ENCODE data around the gene PCDHA12. TPM values are rescaled to one million over a fixed set of nuclear protein-coding genes. Genes with fewer than 3 reads are reported as not detected.

Gene PCDHA12
- total RNA-seq, 2 experiments from 2014 or later = not detected

- Mint-ChIP-seq H3K9me3 (peaks cover 6% of the 10 kb centered on the region), H3K27ac (no peak overlapping the region), H3K36me3 (ENCODE audit: low read depth) (peaks cover 1% of the 10 kb centered on the region), H3K4me1 (ENCODE audit: low read depth) (peaks cover 9% of the 10 kb centered on the region), H3K27me3 (peaks cover 42% of the 10 kb centered on the region), H3K4me3 (no peak overlapping the region)
- no peak for DNase-seq
- POLR2A ChIA-PET = no interaction called here
- intact Hi-C loops (cut with micrococcal nuclease) = no loop called here
- CTCF ChIA-PET = no interaction called here
- no peak for TF ChIP-seq CTCF (IDR thresholded peaks at IDR 0.05)
- ATAC-seq = no peak
Measured at GRCh38 chr5:140923601-140924000, 48.5 kb downstream of the PCDHA12 start.

GRCh38 chr5:140925806-140926442, 50.8 kb downstream of the PCDHA12 start, which contains the start of gene PCDHAC1:
PCDHAC1 (plus strand) TSS chr5:140926299; CDS start chr5:140926893, 594 bp downstream.
- no peak within 1 kb of the TSS for H3K27ac Mint-ChIP-seq
- peak within 1 kb of the TSS; percentile 17 for H3K4me3 Mint-ChIP-seq
- ATAC-seq = no peak
- TF ChIP-seq CTCF (IDR thresholded peaks at IDR 0.05) = no peak
- H3K27me3 Mint-ChIP-seq = peaks cover 47% of the 10 kb centered on the region
- peaks cover 6% of the 10 kb centered on the region for H3K9me3 Mint-ChIP-seq
- intact Hi-C loops (cut with micrococcal nuclease) = no loop called here
- DNase-seq = no peak
- peaks cover 1% of the 10 kb centered on the region for H3K36me3 Mint-ChIP-seq (ENCODE audit: low read depth)
- peaks cover 9% of the 10 kb centered on the region for H3K4me1 Mint-ChIP-seq (ENCODE audit: low read depth)
- POLR2A ChIA-PET = no interaction called here
- CTCF ChIA-PET = interaction anchor here (0.7 to 0.9 kb wide), 2 partner anchors 11 to 185 kb away, joined by 3 read pairs; no protein-coding TSS in a partner anchor

GRCh38 chr5:140926443-140927227, 51.5 kb downstream of the PCDHA12 start:
- H3K27ac Mint-ChIP-seq = no peak overlapping the region
- peak; percentile 39 for ATAC-seq
- POLR2A ChIA-PET = no interaction called here

DNA sequence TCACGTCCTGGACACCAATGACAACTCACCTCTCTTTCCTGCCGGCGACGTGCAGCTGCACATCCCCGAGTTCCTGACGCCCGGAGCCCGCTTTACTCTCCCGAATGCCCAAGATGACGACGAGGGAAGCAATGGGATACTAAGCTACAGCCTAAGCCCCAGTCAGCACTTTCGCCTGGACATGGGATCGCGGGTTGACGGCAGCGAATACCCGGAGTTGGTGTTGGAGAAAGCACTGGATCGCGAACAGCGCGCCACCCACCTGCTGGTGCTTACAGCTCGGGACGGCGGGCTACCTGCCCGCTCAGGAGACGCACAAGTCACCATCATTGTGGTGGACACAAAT, 52.1 kb downstream of the PCDHA12 start:
- Mint-ChIP-seq H3K9me3 (peaks cover 6% of the 10 kb centered on the region), H3K27me3 (peaks cover 43% of the 10 kb centered on the region), H3K4me3 (peak overlapping the region; percentile 17), H3K36me3 (ENCODE audit: low read depth) (peaks cover 1% of the 10 kb centered on the region), H3K27ac (no peak overlapping the region), H3K4me1 (ENCODE audit: low read depth) (peaks cover 9% of the 10 kb centered on the region)
- intact Hi-C loops (cut with micrococcal nuclease) = no loop called here
- ChIA-PET POLR2A (no interaction called here), CTCF (interaction anchor here (0.7 to 1.2 kb wide), 4 partner anchors 12 to 114 kb away, joined by 3 to 5 read pairs (median 3); no protein-coding TSS in a partner anchor)
- ATAC-seq = no peak
- no peak for TF ChIP-seq CTCF (IDR thresholded peaks at IDR 0.05)
- DNase-seq = no peak

More at GRCh38 chr5:140926443-140927227, 51.5 kb downstream of the PCDHA12 start:
- peak; percentile 26 for TF ChIP-seq CTCF (IDR thresholded peaks at IDR 0.05)
- Mint-ChIP-seq H3K36me3 (ENCODE audit: low read depth) (peaks cover 1% of the 10 kb centered on the region), H3K9me3 (peaks cover 6% of the 10 kb centered on the region), H3K27me3 (peaks cover 47% of the 10 kb centered on the region), H3K4me3 (peak overlapping the region; percentile 17), H3K4me1 (ENCODE audit: low read depth) (peaks cover 9% of the 10 kb centered on the region)
- CTCF ChIA-PET = interaction anchor here (0.7 to 1.2 kb wide), 6 partner anchors 10 to 185 kb away, joined by 3 to 5 read pairs (median 3); no protein-coding TSS in a partner anchor
- intact Hi-C loops (cut with micrococcal nuclease) = no loop called here
- DNase-seq = peak; percentile 47

Other genes starting within 250 kb of the PCDHA12 start
- under 1 TPM; 0.36 to 0.41 TPM for gene CD14, start 242.1 kb upstream of the PCDHA12 start, total RNA-seq
- gene TMCO6, start 235.9 kb upstream of the PCDHA12 start, total RNA-seq = 10 to 100 TPM; 31.7 to 33.2 TPM
- 10 to 100 TPM; 63.1 to 64.5 TPM for gene NDUFA2, start 227.7 kb upstream of the PCDHA12 start, total RNA-seq
- 10 to 100 TPM; 84.3 to 84.5 TPM for gene IK, start 227.5 kb upstream of the PCDHA12 start, total RNA-seq
- gene WDR55, start 210.4 kb upstream of the PCDHA12 start, total RNA-seq = 10 to 100 TPM; 30.1 to 31.8 TPM
- 1 to 10 TPM; 2.9 to 3.2 TPM for gene DND1, start 201.7 kb upstream of the PCDHA12 start, total RNA-seq
- 10 to 100 TPM; 84.5 to 84.9 TPM for gene HARS1, start 183.9 kb upstream of the PCDHA12 start, total RNA-seq
- 10 to 100 TPM; 26.1 TPM for gene HARS2, start 183.9 kb upstream of the PCDHA12 start, total RNA-seq
- gene ZMAT2, start 174.9 kb upstream of the PCDHA12 start, total RNA-seq = 10 to 100 TPM; 47.6 to 50.1 TPM
- gene PCDHA1, start 89.2 kb upstream of the PCDHA12 start, total RNA-seq = not detected
- not detected for gene PCDHA2, start 80.5 kb upstream of the PCDHA12 start, total RNA-seq
- not detected for gene PCDHA3, start 74.3 kb upstream of the PCDHA12 start, total RNA-seq
- not detected for gene PCDHA4, start 68.2 kb upstream of the PCDHA12 start, total RNA-seq
- gene PCDHA5, start 53.7 kb upstream of the PCDHA12 start, total RNA-seq = not detected
- not detected for gene PCDHA6, start 47.3 kb upstream of the PCDHA12 start, total RNA-seq
- not detected for gene PCDHA7, start 41.0 kb upstream of the PCDHA12 start, total RNA-seq
- gene PCDHA8, start 34.1 kb upstream of the PCDHA12 start, total RNA-seq = not detected
- gene PCDHA9, start 26.9 kb upstream of the PCDHA12 start, total RNA-seq = not detected
- not detected for gene PCDHA10, start 19.4 kb upstream of the PCDHA12 start, total RNA-seq
- not detected for gene PCDHA11, start 6.4 kb upstream of the PCDHA12 start, total RNA-seq
- not detected for gene PCDHA13, start 6.8 kb downstream of the PCDHA12 start, total RNA-seq
- not detected for gene PCDHAC1, start 51.0 kb downstream of the PCDHA12 start, total RNA-seq
- gene PCDHAC2, start 91.2 kb downstream of the PCDHA12 start, total RNA-seq = not detected
- gene PCDHB1, start 176.1 kb downstream of the PCDHA12 start, total RNA-seq = not detected
- not detected for gene PCDHB2, start 219.3 kb downstream of the PCDHA12 start, total RNA-seq
- gene PCDHB3, start 225.2 kb downstream of the PCDHA12 start, total RNA-seq = not detected
- not detected for gene PCDHB4, start 246.5 kb downstream of the PCDHA12 start, total RNA-seq

Measured in activated CD8-positive, alpha-beta T cell treated with anti-CD3 and anti-CD28 coated beads for 36 hours (primary cell).